ENCODE results near the gene SEC24B.
"Not testable (repeated sequence)": the region's sequence is repeated elsewhere in the genome, so short reads cannot be mapped to it uniquely, and the experiment has no call there.

Gene SEC24B

DNA sequence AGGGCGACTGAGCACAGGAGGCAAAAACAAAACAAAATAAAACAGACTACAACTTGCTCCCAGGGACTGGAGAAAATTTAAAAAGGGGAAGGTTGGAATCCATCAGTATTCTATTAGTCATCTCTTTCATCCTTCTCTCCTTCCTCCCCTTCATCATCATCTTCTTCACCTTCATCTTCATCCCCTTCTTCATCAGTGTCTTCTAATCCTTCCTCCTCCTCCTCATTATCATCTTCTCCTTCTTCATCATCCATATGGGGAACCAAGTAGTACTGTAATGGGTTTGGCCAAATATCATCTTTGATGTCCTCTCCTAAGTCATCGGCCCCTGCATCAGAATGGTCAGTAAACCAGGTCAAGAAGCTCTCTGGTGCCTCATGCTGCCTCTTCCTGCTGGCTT is 119.5 kb downstream of the SEC24B start:
- ChIA-PET POLR2A (no interaction called here), CTCF (no interaction called here)
- TF ChIP-seq, protein P1, sequence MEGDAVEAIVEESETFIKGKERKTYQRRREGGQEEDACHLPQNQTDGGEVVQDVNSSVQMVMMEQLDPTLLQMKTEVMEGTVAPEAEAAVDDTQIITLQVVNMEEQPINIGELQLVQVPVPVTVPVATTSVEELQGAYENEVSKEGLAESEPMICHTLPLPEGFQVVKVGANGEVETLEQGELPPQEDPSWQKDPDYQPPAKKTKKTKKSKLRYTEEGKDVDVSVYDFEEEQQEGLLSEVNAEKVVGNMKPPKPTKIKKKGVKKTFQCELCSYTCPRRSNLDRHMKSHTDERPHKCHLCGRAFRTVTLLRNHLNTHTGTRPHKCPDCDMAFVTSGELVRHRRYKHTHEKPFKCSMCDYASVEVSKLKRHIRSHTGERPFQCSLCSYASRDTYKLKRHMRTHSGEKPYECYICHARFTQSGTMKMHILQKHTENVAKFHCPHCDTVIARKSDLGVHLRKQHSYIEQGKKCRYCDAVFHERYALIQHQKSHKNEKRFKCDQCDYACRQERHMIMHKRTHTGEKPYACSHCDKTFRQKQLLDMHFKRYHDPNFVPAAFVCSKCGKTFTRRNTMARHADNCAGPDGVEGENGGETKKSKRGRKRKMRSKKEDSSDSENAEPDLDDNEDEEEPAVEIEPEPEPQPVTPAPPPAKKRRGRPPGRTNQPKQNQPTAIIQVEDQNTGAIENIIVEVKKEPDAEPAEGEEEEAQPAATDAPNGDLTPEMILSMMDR (IDR thresholded peaks at IDR 0.05; ENCODE audit: insufficient read depth, low read length, missing control alignments): no peak
- no peak overlapping the region for H3K4me3 ChIP-seq (ENCODE audit: low read depth, low read length)
- no peak for DNase-seq (ENCODE audit: low read depth, low spot score)

DNA sequence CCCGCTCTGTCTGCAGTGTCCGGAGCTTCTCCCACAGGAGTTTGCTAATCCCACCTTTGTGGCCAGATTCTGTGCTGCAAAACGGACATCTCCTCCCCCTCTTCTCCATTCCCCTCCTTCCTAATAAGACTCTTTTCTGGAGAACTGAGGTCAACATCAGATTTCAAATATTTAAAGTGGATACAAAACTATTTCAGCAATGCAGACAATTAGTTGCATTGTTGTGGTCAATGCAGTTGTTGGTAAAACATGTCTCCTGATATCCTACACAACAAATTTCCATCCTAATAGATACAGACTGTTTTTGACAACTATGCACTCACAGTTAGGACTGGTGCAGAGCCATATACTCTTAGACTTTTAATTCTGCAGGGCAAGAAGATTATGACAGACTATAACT is 121.4 kb downstream of the SEC24B start:
- ChIA-PET CTCF (interaction anchor here (1.0 kb wide), 1 partner anchor 121 kb away, joined by 3 read pairs; the partner anchor contains the start of gene SEC24B), POLR2A (no interaction called here)
- TF ChIP-seq, protein P1 (IDR thresholded peaks at IDR 0.05; ENCODE audit: insufficient read depth, low read length, missing control alignments): no peak
- no peak overlapping the region for H3K4me3 ChIP-seq (ENCODE audit: low read depth, low read length)
- no peak for DNase-seq (ENCODE audit: low read depth, low spot score)

DNA sequence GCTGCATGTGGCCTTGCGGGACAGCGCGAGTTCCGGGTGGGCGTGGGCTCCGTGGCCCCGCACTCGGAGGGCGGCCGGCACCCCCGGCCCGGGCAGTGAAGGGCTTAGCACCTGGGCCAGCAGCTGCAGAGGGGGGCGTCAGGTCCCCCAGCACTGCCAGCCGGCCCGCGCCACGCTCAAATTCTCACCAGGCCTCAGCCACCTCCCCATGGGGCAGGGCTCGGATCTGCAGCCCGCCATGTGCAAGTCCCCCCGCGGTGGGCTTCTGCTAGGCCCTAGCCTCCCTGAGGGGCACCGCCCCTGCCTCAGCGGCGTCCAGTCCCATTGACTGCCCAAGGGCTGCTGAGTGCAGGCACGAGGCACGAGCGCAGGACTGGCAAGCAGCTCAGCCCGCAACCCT is 123.8 kb downstream of the SEC24B start:
- POLR2A ChIA-PET: no interaction called here
- no peak overlapping the region for H3K4me3 ChIP-seq (ENCODE audit: low read depth, low read length)
- DNase-seq (ENCODE audit: low read depth, low spot score): no peak
- TF ChIP-seq, protein P1 (IDR thresholded peaks at IDR 0.05; ENCODE audit: insufficient read depth, low read length, missing control alignments): no peak
- CTCF ChIA-PET: no interaction called here

DNA sequence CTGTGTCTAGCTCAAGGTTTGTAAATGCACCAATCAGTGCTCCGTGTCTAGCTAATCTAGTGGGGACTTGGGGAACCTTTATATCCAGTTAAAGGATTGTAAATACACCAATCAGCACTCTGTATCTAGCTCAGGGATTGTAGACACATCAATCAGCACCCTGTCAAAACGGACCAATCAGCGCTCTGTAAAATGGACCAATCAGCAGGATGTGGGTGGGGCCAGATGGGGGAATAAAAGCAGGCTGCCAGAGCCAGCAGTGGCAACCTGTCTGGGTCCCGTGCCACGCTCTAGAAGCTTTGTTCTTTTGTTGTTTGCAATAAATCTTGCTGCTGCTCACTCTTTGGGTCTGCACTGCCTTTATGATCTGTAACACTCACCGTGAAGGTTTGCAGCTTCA is 124.5 kb downstream of the SEC24B start:
- DNase-seq (ENCODE audit: low read depth, low spot score); H3K4me3 ChIP-seq (ENCODE audit: low read depth, low read length); POLR2A ChIA-PET: not testable (repeated sequence)
- CTCF ChIA-PET: interaction anchor here (1.4 kb wide), 1 partner anchor 14 kb away, joined by 3 read pairs; no protein-coding TSS in a partner anchor

DNA sequence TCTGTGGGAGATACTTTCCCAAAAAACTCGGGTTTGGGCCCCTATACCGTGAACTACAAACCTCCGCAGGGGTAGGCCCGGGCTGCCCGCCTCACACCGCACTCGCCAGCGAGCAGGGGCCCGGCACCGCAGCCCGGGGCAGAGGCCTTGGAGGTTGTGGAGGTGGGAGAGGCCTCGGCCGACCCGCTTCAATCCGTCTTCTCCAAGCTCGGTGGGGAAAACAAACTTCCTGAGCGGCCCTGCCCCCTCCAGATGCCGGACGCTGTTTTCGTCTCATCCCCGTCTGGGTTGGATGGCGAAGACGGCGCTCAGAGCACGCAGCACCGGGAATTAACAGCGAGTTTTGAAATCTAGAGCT is 126.0 kb downstream of the SEC24B start:
- TF ChIP-seq, protein P1 (IDR thresholded peaks at IDR 0.05; ENCODE audit: insufficient read depth, low read length, missing control alignments): no peak
- ChIA-PET POLR2A (interaction anchor here (0.7 to 1.2 kb wide), 2 partner anchors 126 to 245 kb away, joined by 5 to 7 read pairs; partner anchors contain the start of gene SEC24B), CTCF (interaction anchor here (0.9 to 1.4 kb wide), 2 partner anchors 12 to 16 kb away, joined by 3 read pairs; no protein-coding TSS in a partner anchor)
- DNase-seq (ENCODE audit: low read depth, low spot score): no peak
- H3K4me3 ChIP-seq (ENCODE audit: low read depth, low read length): peak overlapping the region; percentile 73

DNA sequence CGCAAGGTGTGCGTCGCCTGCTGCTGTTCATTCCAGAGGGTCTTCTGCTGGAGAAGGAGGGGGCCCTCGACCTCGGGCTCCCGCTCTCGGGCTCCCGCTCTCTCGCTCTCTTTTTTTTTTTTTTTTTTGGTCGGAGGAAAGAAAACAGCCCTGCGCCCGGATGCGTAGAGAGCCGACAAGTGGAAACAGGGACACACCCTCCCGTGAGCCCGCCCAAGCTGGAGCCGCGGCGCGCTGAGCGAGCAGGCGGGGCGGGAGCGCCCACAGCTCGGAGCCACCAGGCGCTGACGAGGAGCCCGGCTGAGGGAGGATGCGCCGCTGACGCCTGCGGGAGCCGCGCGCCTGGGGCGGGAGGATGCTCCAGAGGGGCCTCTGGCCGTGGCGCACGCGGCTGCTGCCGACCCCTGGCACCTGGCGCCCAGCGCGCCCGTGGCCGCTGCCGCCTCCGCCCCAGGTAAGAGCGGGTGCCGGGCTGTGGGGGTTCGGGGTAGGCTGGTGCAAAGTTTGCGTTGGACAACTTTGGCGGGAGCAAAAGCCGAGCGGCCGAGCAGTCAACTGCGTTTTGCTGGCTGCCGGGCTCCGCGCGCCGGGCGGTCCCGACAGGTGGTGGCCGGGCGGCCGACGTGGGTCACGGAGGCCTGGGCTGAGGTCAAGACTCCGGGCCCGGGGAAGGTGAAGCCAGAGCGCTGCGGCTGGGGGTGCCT is 126.5 kb downstream of the SEC24B start, which contains the start of gene MCUB:
Gene MCUB (plus strand): TSS at position 264 of the 704 bp plus-strand sequence. CDS start 92 bp downstream, at position 356.
- peak within 1 kb of the TSS; percentile 73 for H3K4me3 ChIP-seq (ENCODE audit: low read depth, low read length)
- CTCF ChIA-PET: interaction anchor here (0.9 kb wide), 1 partner anchor 17 kb away, joined by 3 read pairs; no protein-coding TSS in a partner anchor
- peak; percentile 17 for DNase-seq (ENCODE audit: low read depth, low spot score)
- POLR2A ChIA-PET: interaction anchor here (0.7 to 1.2 kb wide), 2 partner anchors 127 to 244 kb away, joined by 5 to 7 read pairs; partner anchors contain the start of gene SEC24B
- TF ChIP-seq, protein P1 (IDR thresholded peaks at IDR 0.05; ENCODE audit: insufficient read depth, low read length, missing control alignments): no peak

Data from AG04449 (cell line).